Measurements from ENCODE around the gene ZNF33A.
"Not testable (repeated sequence)": the region's sequence is repeated elsewhere in the genome, so short reads cannot be mapped to it uniquely, and the experiment has no call there.

The ZNF33A gene

DNA sequence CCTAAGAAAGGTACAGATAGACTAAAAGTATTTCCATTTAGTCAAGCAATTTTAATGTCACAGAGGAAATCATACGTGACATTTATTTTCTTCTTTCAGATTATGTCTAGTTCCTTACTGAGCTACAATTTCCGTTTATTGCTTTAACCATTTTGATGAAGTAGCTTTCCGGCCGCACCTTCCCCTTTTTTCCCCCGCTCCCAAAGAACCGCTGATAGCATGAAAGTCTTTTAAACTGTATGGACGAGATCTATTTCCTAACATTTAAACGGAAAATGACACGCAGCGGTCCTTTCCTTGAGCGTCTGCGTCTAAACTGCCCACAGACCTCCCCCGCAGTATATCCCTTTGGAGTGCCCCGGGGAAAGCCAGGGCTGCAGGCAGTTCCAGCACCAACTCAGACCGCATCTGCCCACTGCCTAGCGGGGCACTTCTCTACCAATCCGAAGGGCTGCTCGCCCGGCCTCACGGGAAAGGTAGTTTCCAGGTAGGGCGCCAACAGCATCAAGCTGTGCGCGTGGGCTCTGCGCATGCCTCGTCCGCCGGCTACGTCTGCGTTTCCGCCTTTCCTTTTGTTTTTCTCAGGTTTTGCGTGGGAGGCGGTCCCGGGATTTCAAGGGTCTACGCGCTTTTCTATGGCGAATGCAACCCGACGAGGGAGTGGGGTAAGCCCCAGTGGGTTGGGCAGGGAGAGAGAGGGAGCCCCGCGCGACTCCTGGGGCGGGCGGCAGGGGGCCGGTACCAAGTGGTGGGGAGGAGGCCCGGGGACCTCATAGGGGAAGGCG lies at the start of gene ZNF33A:
Gene ZNF33A, plus strand, starts transcription at position 557 of the 785 bp plus-strand sequence. CDS start 1,667 bp downstream, outside the sequence.
- peak; percentile 86 for DNase-seq (ENCODE audit: low read depth in 2 of 2)

DNA sequence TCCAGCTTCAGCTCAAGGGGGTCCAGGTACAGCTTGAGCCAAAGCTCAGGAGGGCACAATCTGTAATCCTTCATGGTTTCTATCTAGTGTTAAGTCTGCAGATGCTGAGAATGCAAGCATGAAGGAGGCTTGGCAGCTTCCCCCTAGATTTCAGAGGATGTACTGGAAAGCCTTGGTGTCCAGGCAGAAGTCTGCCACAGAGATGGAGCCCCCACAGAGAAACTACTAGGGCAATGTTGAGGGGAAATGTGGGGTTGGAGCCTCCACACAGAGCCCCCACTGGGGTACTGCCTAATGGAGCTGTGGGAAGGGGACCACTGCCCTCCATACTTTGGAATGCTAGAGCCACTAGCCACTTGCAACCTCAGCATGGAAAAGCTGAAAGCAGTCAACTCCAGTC lies 45.5 kb upstream of the ZNF33A start:
- DNase-seq (ENCODE audit: low read depth in 2 of 2), result no peak

DNA sequence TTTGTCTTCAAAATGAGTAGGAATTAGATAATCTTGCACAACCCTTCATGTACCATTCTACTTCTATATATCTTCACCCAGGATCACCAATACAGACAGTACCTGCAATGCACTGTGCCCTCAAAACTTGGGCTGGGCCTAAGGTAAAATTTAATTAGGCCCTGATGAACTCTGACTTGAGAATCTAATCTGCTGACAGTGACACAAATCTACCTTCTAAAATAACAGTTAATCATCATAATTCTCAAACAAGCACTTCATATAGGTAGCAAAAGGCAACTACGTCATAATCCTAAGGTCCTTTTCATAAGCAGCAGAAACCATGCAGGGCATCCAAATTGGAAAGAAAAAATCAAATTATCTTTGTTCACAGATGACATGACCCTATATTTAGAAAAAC lies 38.1 kb upstream of the ZNF33A start:
- no peak for DNase-seq (ENCODE audit: low read depth in 2 of 2)

DNA sequence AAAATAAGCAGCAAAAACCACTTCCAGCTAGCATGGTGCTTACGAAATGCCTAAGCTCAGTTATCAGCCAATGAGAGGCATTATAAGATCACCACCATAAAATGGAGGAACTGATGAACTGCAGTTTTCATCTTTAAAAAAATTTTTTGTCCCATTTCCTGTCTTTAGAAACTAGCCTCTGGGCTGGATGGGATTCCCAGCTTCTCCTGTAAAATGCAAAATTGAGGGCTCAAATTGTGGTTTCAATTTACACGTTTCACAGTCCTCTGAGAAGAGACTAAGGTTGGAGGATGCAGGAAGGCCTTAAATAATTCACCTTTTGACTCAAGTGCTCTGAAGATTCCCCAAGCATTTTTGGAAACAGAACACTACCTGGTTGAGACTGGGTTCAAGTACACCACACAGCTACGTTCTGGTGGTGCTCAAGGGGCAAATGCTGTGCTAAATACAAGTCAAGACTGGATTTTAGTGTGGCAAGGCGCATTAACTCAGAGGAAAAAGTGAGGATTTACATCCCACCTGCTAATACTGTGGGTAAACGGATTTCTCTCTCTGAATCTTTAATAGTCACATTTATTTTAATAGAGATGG lies 35.0 kb upstream of the ZNF33A start:
- DNase-seq (ENCODE audit: low read depth in 2 of 2), result no peak

DNA sequence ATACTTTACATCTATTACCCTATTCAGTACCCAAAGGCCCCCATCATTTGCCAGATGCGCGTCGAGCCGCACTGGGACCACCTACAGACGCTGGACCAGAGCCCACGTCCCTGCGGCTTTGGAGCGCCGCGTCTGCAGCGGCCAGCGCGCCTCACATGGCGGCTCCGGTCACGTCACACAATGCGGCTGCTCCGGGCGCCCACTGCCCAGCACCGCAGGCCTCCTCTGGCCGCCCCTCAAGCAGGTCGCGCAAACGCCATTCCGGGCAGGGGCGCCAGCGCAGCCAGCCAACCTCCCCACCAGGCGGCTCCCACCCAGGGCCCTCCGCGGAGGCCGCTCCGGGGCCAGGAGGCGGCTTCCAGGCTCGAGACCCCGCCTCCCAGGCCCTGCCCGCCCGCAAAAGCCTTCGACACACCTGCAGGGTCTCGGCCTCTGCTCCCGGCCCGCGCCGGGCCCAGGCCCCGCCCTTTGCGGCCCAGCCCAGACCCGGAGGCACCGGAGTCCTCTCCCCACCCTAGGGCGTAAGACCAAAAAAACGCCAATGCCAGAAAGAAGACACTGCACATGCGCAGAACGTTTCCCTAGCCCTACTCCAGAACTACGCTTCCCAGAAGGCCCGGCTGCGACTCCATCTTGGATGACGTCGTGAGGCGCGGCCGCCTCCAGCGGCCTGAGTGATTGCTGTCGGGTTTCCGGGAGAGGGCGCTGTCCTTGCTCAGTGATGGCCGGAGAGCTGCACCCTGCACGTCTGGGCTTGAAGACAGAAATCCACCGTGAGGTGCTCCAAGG lies 34.2 kb upstream of the ZNF33A start, which contains the start of gene ZNF25:
Gene ZNF25, minus strand, starts transcription at position 557 of the 789 bp plus-strand sequence. CDS start 4,925 bp downstream, outside the sequence.
- peak; percentile 93 to 95 for DNase-seq (ENCODE audit: low read depth in 2 of 2)

DNA sequence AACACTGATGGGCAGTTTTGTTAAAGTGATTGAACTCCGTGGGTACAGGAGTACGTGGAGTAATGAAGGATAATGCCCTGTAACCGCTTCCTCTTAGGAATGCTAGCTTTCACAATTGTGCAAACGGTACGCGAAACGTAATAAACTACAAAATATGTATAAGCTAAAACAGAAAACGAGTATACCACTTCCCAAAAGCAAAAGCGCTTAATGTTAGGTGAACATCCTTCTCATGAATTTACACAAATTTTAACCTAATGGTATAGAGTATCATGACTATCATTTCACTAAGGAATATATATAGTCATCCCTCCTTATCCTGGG lies 33.6 kb upstream of the ZNF33A start:
- no peak for DNase-seq (ENCODE audit: low read depth in 2 of 2)

DNA sequence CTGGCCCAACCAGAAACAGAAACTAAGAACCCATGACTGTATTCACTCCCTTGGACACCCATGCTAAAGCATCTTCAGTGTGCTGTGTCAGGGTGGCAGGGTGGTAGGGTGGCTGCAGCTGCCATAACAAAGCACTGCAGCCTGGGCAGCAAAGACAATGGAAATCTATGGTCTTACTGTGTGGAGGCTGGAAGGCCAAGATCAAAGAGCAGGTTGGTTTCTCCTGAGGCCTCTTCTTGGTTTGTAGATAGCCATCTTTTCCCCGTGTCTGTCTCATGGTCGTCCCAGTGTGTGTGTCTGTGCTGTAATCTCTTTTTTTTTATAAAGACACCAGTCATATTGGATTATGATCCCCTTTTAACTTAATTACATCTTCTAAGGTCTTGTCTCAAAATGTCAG lies 18.8 kb upstream of the ZNF33A start:
- DNase-seq (ENCODE audit: low read depth in 2 of 2), result no peak

DNA sequence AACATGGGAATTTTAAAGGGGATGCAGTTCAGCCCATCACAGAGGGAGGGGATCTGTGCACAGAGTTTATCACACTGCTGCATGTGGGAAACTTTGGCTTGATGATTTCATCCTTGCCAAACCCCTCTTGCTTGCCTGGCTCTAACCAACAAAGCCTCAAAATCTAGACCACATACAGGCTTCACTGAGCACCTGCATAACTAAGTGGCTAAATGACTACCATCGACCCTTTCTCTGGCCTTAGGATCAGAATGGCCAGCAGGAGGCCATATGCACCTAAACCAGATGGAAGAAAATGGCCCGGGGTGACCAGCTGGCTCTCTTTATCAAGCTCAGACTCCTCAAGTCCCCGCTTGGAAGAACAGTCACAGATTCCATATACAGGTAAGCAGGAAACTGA lies 18.4 kb upstream of the ZNF33A start:
- no peak for DNase-seq (ENCODE audit: low read depth in 2 of 2)

DNA sequence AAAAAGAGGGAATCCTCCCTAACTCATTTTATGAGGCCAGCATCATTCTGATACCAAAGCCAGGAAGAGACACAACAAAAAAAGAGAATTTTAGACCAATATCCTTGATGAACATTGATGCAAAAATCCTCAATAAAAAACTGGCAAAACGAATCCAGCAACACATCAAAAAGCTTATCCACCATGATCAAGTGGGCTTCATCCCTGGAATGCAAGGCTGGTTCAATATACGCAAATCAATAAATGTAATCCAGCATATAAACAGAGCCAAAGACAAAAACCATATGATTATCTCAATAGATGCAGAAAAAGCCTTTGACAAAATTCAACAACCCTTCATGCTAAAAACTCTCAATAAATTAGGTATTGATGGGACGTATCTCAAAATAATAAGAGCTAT lies 11.6 kb upstream of the ZNF33A start:
- DNase-seq (ENCODE audit: low read depth in 2 of 2), result not testable (repeated sequence)

DNA sequence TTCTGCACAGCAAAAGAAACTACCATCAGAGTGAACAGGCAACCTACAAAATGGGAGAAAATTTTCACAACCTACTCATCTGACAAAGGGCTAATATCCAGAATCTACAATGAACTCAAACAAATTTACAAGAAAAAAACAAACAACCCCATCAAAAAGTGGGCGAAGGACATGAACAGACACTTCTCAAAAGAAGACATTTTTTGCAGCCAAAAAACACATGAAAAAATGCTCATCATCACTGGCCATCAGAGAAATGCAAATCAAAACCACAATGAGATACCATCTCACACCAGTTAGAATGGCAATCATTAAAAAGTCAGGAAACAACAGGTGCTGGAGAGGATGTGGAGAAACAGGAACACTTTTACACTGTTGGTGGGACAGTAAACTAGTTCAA lies 10.0 kb upstream of the ZNF33A start:
- not testable (repeated sequence) for DNase-seq (ENCODE audit: low read depth in 2 of 2)

DNA sequence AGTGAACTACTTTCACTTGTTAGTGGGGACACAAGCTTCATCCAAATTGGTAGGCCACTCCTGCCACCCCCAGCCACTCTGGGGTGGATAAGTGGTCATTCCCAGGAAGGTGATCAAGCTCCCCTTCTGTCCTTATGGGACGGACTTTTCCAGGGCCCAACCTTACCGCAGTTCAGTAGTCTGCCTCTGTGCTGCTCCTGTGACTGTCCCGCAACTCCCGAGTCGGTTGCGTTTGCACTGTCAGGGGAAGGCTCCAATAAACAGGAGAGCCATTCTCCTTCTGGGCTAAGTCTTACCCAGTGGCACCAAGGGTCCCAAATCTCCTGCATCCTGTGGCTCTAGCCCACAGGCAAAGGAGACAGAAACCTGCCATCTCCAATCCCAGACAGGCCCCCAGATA lies 7.4 kb upstream of the ZNF33A start:
- no peak for DNase-seq (ENCODE audit: low read depth in 2 of 2)

DNA sequence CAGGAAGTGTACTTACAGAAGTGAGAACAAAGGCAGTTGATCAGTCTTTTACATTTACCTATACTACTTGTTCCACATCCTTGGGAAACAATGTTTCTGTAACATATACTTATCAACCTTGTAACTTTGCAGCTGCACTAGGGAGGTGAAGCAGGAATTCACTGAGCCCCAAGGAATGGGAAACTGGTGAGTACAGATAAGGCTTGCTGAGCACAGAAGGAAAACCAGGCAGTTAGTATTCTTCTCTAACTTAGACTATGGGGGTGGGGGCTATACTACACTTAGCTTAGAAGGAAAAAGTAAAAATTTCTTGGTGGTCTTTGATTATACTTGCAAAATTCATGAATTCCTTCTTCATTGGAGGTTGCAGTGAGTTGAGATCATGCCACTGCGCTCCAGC lies 6.9 kb upstream of the ZNF33A start:
- no peak for DNase-seq (ENCODE audit: low read depth in 2 of 2)

DNA sequence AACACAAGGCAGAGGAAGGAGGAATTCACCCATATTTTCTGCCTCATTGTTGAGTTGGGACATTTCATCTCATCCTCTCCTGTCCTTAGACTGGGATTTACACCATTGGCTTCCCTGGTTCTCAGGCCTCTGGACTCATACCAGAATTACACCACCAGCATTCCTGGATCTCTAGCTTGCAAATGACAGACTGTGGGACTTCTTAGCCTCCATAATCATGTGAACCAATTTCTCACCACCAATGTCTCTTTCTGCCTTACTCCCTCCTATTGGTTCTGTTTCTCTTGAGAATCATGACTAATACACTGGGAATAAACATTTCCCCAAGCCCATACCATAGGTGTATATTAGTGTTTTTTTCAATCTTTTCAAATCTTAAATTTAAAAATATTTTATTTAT lies 2.9 kb upstream of the ZNF33A start:
- DNase-seq (ENCODE audit: low read depth in 2 of 2), result no peak

DNA sequence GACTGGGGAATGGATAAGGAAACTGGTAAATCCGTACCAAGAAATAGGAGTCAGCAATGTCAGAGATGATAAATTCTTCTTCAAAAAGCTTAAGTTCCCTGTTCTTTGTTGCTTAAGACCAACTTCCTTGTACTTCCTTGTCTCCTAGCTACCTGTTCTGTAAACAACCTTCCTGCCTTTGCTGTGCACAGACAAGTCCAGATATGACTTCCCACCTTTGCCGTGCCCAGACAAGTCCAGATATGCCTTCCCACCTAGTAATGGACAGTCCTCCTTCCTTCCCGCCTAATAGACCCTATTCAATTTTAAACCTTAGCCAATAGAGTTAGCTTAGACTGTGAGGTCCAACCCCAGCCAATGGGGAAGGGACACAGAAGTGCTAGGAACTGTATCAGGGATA lies 2.5 kb upstream of the ZNF33A start:
- no peak for DNase-seq (ENCODE audit: low read depth in 2 of 2)

DNA sequence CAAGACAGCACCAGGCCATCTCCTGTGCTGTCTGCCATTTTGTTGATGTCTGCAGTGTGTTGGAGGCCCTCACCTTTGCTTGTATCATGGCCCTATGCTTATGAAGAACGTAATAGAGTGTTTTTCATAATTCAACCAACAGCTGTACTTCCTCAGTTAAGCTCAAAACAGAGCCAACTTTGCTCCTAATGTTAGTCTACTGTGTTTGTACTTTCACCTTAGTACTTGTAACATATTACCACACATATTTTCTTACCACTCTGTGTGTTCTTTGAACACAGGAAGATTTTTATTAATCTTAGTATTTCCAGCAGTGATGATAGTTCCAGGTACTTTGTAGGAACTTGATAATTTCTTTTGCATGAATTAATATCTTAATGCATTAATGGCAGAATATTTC lies 5.9 kb downstream of the ZNF33A start:
- no peak for DNase-seq (ENCODE audit: low read depth in 2 of 2)

DNA sequence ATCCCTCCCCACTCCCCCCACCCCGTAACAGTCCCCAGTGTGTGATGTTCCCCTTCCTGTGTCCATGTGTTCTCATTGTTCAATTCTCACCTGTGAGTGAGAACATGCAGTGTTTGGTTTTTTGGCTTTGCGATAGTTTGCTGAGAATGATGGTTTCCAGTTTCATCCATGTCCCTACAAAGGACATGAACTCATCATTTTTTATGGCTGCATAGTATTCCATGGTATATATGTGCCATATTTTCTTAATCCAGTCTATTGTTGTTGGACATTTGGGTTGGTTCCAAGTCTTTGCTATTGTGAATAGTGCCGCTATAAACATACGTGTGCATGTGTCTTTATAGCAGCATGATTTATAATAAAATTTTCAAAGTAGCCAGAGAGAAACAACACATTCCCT lies 8.6 kb downstream of the ZNF33A start:
- not testable (repeated sequence) for DNase-seq (ENCODE audit: low read depth in 2 of 2)

DNA sequence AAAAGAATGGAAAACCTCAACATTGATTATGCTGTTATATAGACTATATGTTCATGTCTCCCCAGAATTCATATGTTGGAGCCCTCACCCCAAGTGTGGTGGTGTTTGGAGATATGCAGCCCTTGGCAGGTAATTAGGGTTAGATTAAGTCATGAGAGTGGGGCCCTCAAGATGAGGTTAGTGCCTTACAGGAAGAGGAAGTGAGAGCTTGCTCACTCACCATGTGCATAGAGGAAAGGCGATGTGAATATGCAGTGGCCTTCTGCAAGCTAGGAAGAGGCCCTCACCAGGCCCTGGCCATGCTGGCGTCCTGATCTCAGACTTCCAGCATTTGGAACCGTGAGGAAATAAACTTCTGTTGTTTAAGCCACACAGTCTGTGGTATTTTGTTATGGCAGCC lies 14.8 kb downstream of the ZNF33A start:
- DNase-seq (ENCODE audit: low read depth in 2 of 2), result no peak

DNA sequence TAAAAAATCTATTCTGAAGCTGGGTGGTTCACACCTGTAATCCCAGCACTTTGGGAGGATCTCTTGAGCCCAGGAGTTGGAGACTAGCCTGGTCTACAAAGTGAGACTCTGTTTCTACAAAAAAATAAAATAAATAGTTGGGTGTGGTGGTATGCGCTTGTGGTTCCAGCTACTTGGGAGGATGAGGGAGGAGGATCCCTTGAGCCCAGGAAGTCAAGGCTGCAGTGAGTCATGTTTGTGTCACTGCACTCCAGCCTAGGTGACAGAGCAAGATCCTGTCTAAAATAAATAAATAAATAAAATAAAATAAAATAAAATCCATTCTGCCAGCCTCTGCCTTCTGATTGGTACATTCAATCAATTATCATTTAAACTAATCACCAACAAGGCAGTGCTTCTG lies 17.5 kb downstream of the ZNF33A start:
- no peak for DNase-seq (ENCODE audit: low read depth in 2 of 2)

DNA sequence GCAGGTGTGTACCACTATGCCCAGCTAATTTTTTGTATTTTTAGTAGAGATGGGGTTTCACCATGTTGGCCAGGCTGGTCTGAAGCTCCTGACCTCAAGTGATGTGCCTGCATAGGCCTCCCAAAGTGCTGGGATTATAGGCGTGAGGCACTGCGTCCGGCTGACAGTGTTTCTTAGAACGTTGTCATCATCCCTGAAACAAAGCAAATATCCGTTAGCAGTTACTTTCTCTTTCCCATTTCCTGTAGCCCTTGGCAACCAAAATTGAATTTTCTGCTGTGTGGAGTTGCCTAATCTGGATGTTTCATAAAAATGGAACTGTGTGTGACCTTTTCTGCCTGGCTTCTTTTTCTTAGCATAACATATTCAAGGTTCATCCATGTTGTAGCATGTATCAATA lies 22.4 kb downstream of the ZNF33A start:
- DNase-seq (ENCODE audit: low read depth in 2 of 2), result no peak

DNA sequence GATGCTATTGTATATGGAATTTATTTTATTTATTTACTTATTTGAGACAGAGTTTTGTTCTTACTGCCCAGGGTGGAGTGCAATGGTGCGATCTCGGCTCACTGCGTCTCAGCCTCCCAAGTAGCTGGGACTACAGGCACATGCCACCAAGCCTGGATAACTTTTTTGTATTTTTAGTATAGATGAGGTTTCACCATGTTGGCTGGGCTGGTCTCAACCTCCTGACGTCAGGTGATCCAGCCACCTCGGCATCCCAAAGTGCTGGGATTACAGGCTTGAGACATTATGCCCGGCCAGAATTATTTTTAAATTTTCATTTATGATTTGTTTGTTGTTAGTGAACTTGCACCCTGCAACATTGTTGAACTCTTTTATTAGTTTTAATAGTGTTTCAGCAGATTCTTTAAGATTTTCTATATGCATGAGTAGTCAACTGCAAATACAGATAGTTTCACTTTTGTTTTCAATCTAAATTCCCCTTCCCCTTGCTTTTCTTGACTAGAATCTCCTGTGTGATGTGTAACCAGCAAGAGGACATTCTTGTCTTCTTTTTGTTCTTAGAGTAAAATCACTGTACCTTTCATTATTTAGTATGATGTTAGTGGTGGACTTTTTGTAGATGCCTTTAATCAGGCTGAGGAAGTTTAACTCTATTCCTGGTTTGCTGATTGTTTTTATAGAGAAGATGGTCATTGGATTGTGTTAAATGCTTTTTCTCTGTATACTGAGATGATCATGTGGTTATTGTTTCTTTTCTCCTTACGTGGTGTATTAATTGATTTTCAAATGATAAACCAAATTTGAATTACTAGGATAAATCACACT lies 27.8 kb downstream of the ZNF33A start:
- no peak for DNase-seq (ENCODE audit: low read depth in 2 of 2)

DNA sequence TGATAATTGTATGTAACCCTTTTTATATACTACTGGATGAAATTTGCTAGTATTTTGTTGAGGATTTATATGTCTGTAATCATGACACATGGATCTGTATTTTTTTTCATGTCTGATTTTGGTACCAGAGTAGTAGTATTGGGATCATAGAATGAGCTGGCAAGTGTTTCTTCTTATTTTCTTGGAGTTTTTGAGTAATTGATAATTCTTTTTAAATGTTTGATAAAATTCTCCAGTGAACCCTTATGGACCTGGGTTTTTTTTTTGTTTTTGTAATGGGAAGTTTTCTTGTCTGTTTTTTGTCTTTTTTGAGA lies 28.4 kb downstream of the ZNF33A start:
- no peak for DNase-seq (ENCODE audit: low read depth in 2 of 2)

DNA sequence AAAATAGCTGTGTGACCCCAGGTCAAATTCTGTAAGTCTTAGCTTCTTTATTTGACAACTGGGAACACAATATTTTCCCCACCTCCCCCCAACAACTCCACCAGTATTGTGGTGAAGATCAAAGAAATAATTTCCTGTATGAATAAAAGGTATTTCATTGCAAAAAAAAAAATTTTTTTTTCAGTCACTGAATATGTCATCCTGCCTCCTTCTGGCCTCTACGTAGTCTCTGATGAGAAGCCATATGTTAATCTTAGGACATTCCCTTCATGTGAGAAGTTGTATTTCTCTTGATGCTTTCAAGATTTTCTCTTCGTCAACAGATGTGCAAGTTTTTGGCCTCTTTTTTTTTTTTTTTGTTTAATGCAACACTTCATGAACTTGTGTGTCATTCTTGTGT lies 33.0 kb downstream of the ZNF33A start:
- DNase-seq (ENCODE audit: low read depth in 2 of 2), result no peak
